Liver (tissue), 9 donors: Measurements from ENCODE around the gene PRKCH. TPM values are rescaled to one million over a fixed set of nuclear protein-coding genes. Genes with fewer than 3 reads are reported as not detected.

Source experiments
- DNase-seq: peaks from one replicate; pipeline ENCODE4 v3.0.0-alpha.2; 2017; ENCODE audit warnings: low spot score
- H3K27ac ChIP-seq, 2 donors: one replicate each; pipeline ENCODE4 v1.7.0; 2013; ENCODE audit warnings: inconsistent platforms in 2 of 2, low read length in 2 of 2, control low read depth in 1 of 2, low read depth in 1 of 2, mild to moderate bottlenecking in 1 of 2
- H3K27me3 ChIP-seq, 4 donors: one replicate each; pipeline versions ENCODE4 v1.6.1 to v1.7.0; 2013; ENCODE audit warnings: low read length in 3 of 4, inconsistent platforms in 1 of 4, mild to moderate bottlenecking in 1 of 4, moderate library complexity in 1 of 4; ENCODE audit not compliant: control insufficient read depth in 4 of 4, insufficient read depth in 4 of 4
- H3K36me3 ChIP-seq, 4 donors: one replicate each; pipeline versions ENCODE4 v1.6.1 to v1.7.0; 2013; ENCODE audit warnings: low read length in 3 of 4, mild to moderate bottlenecking in 3 of 4, low read depth in 1 of 4, moderate library complexity in 1 of 4; ENCODE audit not compliant: control insufficient read depth in 4 of 4, insufficient read depth in 3 of 4
- H3K4me1 ChIP-seq, 4 donors: one replicate each; pipeline versions ENCODE4 v1.6.1 to v1.7.0; 2013; ENCODE audit warnings: low read length in 3 of 4, mild to moderate bottlenecking in 3 of 4, moderate library complexity in 1 of 4; ENCODE audit not compliant: control insufficient read depth in 4 of 4, insufficient read depth in 4 of 4
- H3K4me3 ChIP-seq, 3 donors: one replicate each; pipeline versions ENCODE4 v1.6.1 to v1.7.0; 2013; ENCODE audit warnings: low read length in 3 of 3, control low read depth in 1 of 3, low read depth in 1 of 3, mild to moderate bottlenecking in 1 of 3
- H3K9ac ChIP-seq, 2 donors: one replicate each; pipeline ENCODE4 v1.7.0; 2013; ENCODE audit warnings: low read length in 2 of 2, mild to moderate bottlenecking in 2 of 2, moderate library complexity in 2 of 2, control low read depth in 1 of 2, low read depth in 1 of 2
- H3K9me3 ChIP-seq, 4 donors: one replicate each; pipeline versions ENCODE4 v1.6.1 to v1.7.0; 2013; ENCODE audit warnings: low read length in 3 of 4; ENCODE audit not compliant: control insufficient read depth in 4 of 4
- CTCF ChIP-seq: fragments of 150-350 bp; IDR thresholded peaks from 2 replicates; pipeline ENCODE4 v1.5.1; 2017; ENCODE audit warnings: improper control_type of control experiment, low read depth, low read length; ENCODE audit not compliant: missing input control
- EGR1 ChIP-seq, 2 donors: IDR thresholded peaks; 2 replicates each; pipeline ENCODE4 v1.6.1; 2016 to 2018; ENCODE audit warnings: antibody characterized with exemption in 2 of 2, low read depth in 2 of 2
- FOXA1 ChIP-seq: IDR thresholded peaks from 2 replicates; pipeline ENCODE4 v1.6.1; 2016; ENCODE audit warnings: antibody characterized with exemption
- FOXA2 ChIP-seq: IDR thresholded peaks from 2 replicates; pipeline ENCODE4 v1.6.1; 2016; ENCODE audit warnings: antibody characterized with exemption
- GABPA ChIP-seq, 2 donors: IDR thresholded peaks in 1 of 2; conservative IDR thresholded peaks in 1 of 2; 2 replicates each; pipeline ENCODE4 v1.6.1; 2016; ENCODE audit warnings: antibody characterized with exemption in 2 of 2, mild to moderate bottlenecking in 1 of 2, moderate library complexity in 1 of 2
- HNF4A ChIP-seq, 2 donors: conservative IDR thresholded peaks; 2 replicates each; pipeline ENCODE4 v1.6.1; 2016; ENCODE audit warnings: antibody characterized with exemption in 2 of 2, mild to moderate bottlenecking in 2 of 2
- HNF4G ChIP-seq: IDR thresholded peaks from 2 replicates; pipeline ENCODE4 v1.6.1; 2016; ENCODE audit warnings: antibody characterized with exemption
- MAX ChIP-seq: IDR thresholded peaks from 2 replicates; pipeline ENCODE4 v1.6.1; 2016; ENCODE audit warnings: antibody characterized with exemption
- NR2F2 ChIP-seq: IDR thresholded peaks from 2 replicates; pipeline ENCODE4 v1.6.1; 2016; ENCODE audit warnings: antibody characterized with exemption
- RAD21 ChIP-seq, 2 donors: IDR thresholded peaks; 2 replicates each; pipeline ENCODE4 v1.6.1; 2016; ENCODE audit warnings: antibody characterized with exemption in 2 of 2, mild to moderate bottlenecking in 2 of 2
- RXRA ChIP-seq, 2 donors: IDR thresholded peaks; 2 replicates each; pipeline ENCODE4 v1.6.1; 2017 to 2018; ENCODE audit warnings: antibody characterized with exemption in 2 of 2, mild to moderate bottlenecking in 1 of 2
- SP1 ChIP-seq: IDR thresholded peaks from 2 replicates; pipeline ENCODE4 v1.6.1; 2018; ENCODE audit warnings: antibody characterized with exemption, mild to moderate bottlenecking
- TAF1 ChIP-seq: conservative IDR thresholded peaks from 2 replicates; pipeline ENCODE4 v1.6.1; 2016; ENCODE audit warnings: antibody characterized with exemption, mild to moderate bottlenecking
- YY1 ChIP-seq: IDR thresholded peaks from 2 replicates; pipeline ENCODE4 v1.6.1; 2016; ENCODE audit warnings: antibody characterized with exemption, mild to moderate bottlenecking
- ZBTB33 ChIP-seq: IDR thresholded peaks from 2 replicates; pipeline ENCODE4 v1.6.1; 2016; ENCODE audit warnings: antibody characterized with exemption
- WGBS: extraction: QIAGEN DNeasy Blood & Tissue Kit; methylation state at CpG from one replicate; pipeline ENCODE4 v1.1.7; 2013; 5-methylcytosine and 5-hydroxymethylcytosine counted together
- polyA plus RNA-seq, 2 donors: library from polyadenylated mRNA; stranded (reverse) in 1 of 2; unstranded in 1 of 2; fragments of 200-250 nt in 1 of 2; fragments of >200 nt in 1 of 2; fragmentation: Nextera tagmentation in 1 of 2; extraction: Ambion mirVana in 1 of 2; gene quantifications; one replicate each; pipeline versions ENCODE4 v1.2.1 to v1.2.3, GENCODE V29; 2013 to 2015
- total RNA-seq, 2 donors: library from RNA; depleted of rRNA; stranded (reverse); fragments of >200 nt; gene quantifications; one replicate each; pipeline ENCODE4 v1.2.3, GENCODE V29; 2014
- donor health status: healthy.
- donor health status: healthy.
- donor health status: healthy.
- donor health status: healthy.
- donor health status: healthy.

PRKCH gene
- total and polyA plus RNA-seq, 4 donors: 3.9 to 13.7 (median 7.0) TPM

GRCh38 chr14:61530296-61530695 is 208.9 kb downstream of the PRKCH start:
- WGBS: 91% methylated on average over 6 of the region's 6 CpGs
- Histone ChIP-seq H3K9ac (no peak overlapping the region), H3K9me3 (no peaks in the 10 kb centered on the region), H3K4me1 (peaks cover 10 to 21% (median 15%) of the 10 kb centered on the region in 4 donors), H3K27me3 (no peaks in the 10 kb centered on the region), H3K4me3 (no peak overlapping the region), H3K27ac (no peak overlapping the region), H3K36me3 (no peaks in the 10 kb centered on the region)
- TF ChIP-seq MAX (no peak), RAD21 (IDR thresholded peaks at IDR 0.05) (no peak), YY1 (no peak), FOXA2 (no peak), RXRA (IDR thresholded peaks at IDR 0.05) (no peak), GABPA (IDR thresholded peaks at IDR 0.05 in 1 of 2, conservative IDR thresholded peaks at IDR 0.05 in 1 of 2) (no peak), EGR1 (IDR thresholded peaks at IDR 0.05; ENCODE audit: low read depth in 2 of 2) (no peak), NR2F2 (no peak), TAF1 (no peak), SP1 (no peak), HNF4A (conservative IDR thresholded peaks at IDR 0.05) (no peak), ZBTB33 (no peak)
- DNase-seq: no peak

GRCh38 chr14:61530896-61531295 is 209.5 kb downstream of the PRKCH start:
- no peak for DNase-seq
- 88% methylated on average over 5 of the region's 5 CpGs for WGBS
- no peak for TF ChIP-seq ZBTB33
- no peak for TF ChIP-seq SP1
- no peak for TF ChIP-seq CTCF
- TF ChIP-seq RAD21 (IDR thresholded peaks at IDR 0.05): no peak
- TF ChIP-seq EGR1 (IDR thresholded peaks at IDR 0.05; ENCODE audit: low read depth in 2 of 2): no peak
- no peak for TF ChIP-seq FOXA2
- no peak for TF ChIP-seq FOXA1
- no peak for TF ChIP-seq TAF1
- no peak for TF ChIP-seq HNF4G
- TF ChIP-seq NR2F2: no peak

More at GRCh38 chr14:61530896-61531295, 209.5 kb downstream of the PRKCH start:
- no peaks in the 10 kb centered on the region for H3K27me3 ChIP-seq
- H3K4me1 ChIP-seq: peaks cover 5 to 15% (median 11%) of the 10 kb centered on the region in 4 donors
- H3K9me3 ChIP-seq: no peaks in the 10 kb centered on the region
- no peak overlapping the region for H3K4me3 ChIP-seq
- H3K9ac ChIP-seq: no peak overlapping the region
- no peaks in the 10 kb centered on the region for H3K36me3 ChIP-seq
- H3K27ac ChIP-seq: no peak overlapping the region
